Epithelial cell of proximal tubule (primary cell): Measurements from ENCODE around the gene TEPSIN. TPM values are rescaled to one million over a fixed set of nuclear protein-coding genes. Genes with fewer than 3 reads are reported as not detected.
A peak's percentile ranks its signal among the peaks of the same experiment; 100 is the strongest.

Experiments used
- DNase-seq: peaks from one replicate; pipeline ENCODE4 v3.0.0-alpha.2; 2011; ENCODE audit warnings: low read depth
- H3K4me3 ChIP-seq: 2 replicates; pipeline ENCODE4 v1.5.1; 2011; ENCODE audit warnings: low read depth, mild to moderate bottlenecking, low read length
- CTCF ChIP-seq: conservative IDR thresholded peaks from 2 replicates; pipeline ENCODE4 v1.5.1; 2012; ENCODE audit warnings: low read depth, mild to moderate bottlenecking, low read length
- total RNA-seq: library from RNA; depleted of rRNA; stranded (reverse); fragments of >200 nt; gene quantifications from 2 replicates; pipeline ENCODE4 v1.2.3, GENCODE V29; 2015

Gene TEPSIN
- total RNA-seq, 1 donor from 2014 or later, result 37.3 TPM

- no peak for TF ChIP-seq CTCF
- DNase-seq, result peak; percentile 57
- no peak overlapping the region for H3K4me3 ChIP-seq
Observed at GRCh38 chr17:81245024-81245664, 6.3 kb upstream of the TEPSIN start.

GRCh38 chr17:81244358-81245023 is 5.6 kb upstream of the TEPSIN start:
- no peak for DNase-seq
- TF ChIP-seq CTCF, result no peak
- H3K4me3 ChIP-seq, result no peak overlapping the region

GRCh38 chr17:81243333-81243664 is 4.4 kb upstream of the TEPSIN start:
- H3K4me3 ChIP-seq, result no peak overlapping the region
- DNase-seq, result no peak
- no peak for TF ChIP-seq CTCF

- TF ChIP-seq CTCF, result no peak
- no peak for DNase-seq
- no peak overlapping the region for H3K4me3 ChIP-seq
Observed at GRCh38 chr17:81242421-81243332, 3.8 kb upstream of the TEPSIN start.

GRCh38 chr17:81241648-81242420 is 3.0 kb upstream of the TEPSIN start:
- TF ChIP-seq CTCF, result peak; percentile 73
- DNase-seq, result no peak
- no peak overlapping the region for H3K4me3 ChIP-seq

GRCh38 chr17:81241203-81241602 is 2.3 kb upstream of the TEPSIN start:
- no peak for DNase-seq
- no peak for TF ChIP-seq CTCF
- H3K4me3 ChIP-seq, result no peak overlapping the region
